Panc1 (cell line): ENCODE data around the gene PEX5L. TPM values are rescaled to one million over a fixed set of nuclear protein-coding genes. Genes with fewer than 3 reads are reported as not detected.

Experiments used
- ATAC-seq: fragments of 200-7000 bp; cut with Tn5 transposase; 2 replicates; pipeline ENCODE4 v1.9.1; 2020; ENCODE audit warnings: mild to moderate bottlenecking, moderate library complexity
- BruUV-seq: library from RNA; stranded (reverse); fragments of 400-500 nt; replicated peaks from 2 replicates; lab custom pipeline; 2021; lab: Mats Ljungman, UMichigan
- CTCF ChIA-PET: fragments of 300-600 bp; sonication (Branson Sonifier 250); formaldehyde crosslinking; loops from one replicate; lab custom pipeline; 2022; ENCODE audit warnings: antibody characterized with exemption; lab: Charles Lee
- POLR2A ChIA-PET: fragments of 300-600 bp; sonication (Branson Sonifier 250); formaldehyde crosslinking; loops from one replicate; lab custom pipeline; 2022; ENCODE audit warnings: antibody characterized with exemption; lab: Charles Lee
- DNase-seq: peaks from one replicate; pipeline ENCODE4 v3.0.0-alpha.2; 2010; ENCODE audit warnings: low read depth, low spot score
- H3K27ac ChIP-seq: 2 replicates; pipeline ENCODE4 v1.5.1; 2011; ENCODE audit warnings: mild to moderate bottlenecking, low read length, inconsistent platforms
- H3K27me3 ChIP-seq: fragments of 200-500 bp; sonication (Bioruptor generic); 2 replicates; pipeline ENCODE4 v1.6.0; 2014; ENCODE audit warnings: low read length, inconsistent platforms; ENCODE audit not compliant: control insufficient read depth, insufficient read depth
- H3K36me3 ChIP-seq: fragments of 200-500 bp; sonication (Bioruptor generic); 2 replicates; pipeline ENCODE4 v1.5.1; 2014; ENCODE audit warnings: inconsistent platforms, mild to moderate bottlenecking, low read length, moderate library complexity; ENCODE audit not compliant: control insufficient read depth, insufficient read depth
- H3K4me1 ChIP-seq: 2 replicates; pipeline ENCODE4 v1.5.1; 2011; ENCODE audit warnings: inconsistent platforms, mild to moderate bottlenecking, low read length, moderate library complexity; ENCODE audit not compliant: control insufficient read depth, insufficient read depth
- H3K4me3 ChIP-seq, 2 experiments: 2 replicates each; pipeline ENCODE4 v1.5.1; 2011 to 2012; ENCODE audit warnings: low read depth in 2 of 2, low read length in 2 of 2, mild to moderate bottlenecking in 2 of 2, inconsistent platforms in 1 of 2, moderate library complexity in 1 of 2
- H3K9me3 ChIP-seq: fragments of 200-500 bp; sonication (Bioruptor generic); 2 replicates; pipeline ENCODE4 v1.5.1; 2014; ENCODE audit warnings: low read depth, mild to moderate bottlenecking, inconsistent platforms, low read length, moderate library complexity; ENCODE audit not compliant: control insufficient read depth, insufficient read depth
- CTCF ChIP-seq: fragments of 450-650 bp; IDR thresholded peaks from 2 replicates; pipeline ENCODE4 v1.5.1; 2017; ENCODE audit warnings: mild to moderate bottlenecking
- POLR2AphosphoS5 ChIP-seq: IDR thresholded peaks from 2 replicates; pipeline ENCODE4 v1.6.1; 2012; ENCODE audit warnings: mild to moderate bottlenecking, low read depth, low read length, moderate library complexity
- REST ChIP-seq, 2 experiments: IDR thresholded peaks; 2 replicates each; pipeline ENCODE4 v1.6.1; 2011 to 2012; ENCODE audit warnings: low read depth in 2 of 2, control low read depth in 1 of 2, low read length in 1 of 2, mild to moderate bottlenecking in 1 of 2, moderate library complexity in 1 of 2; ENCODE audit not compliant: insufficient read depth in 1 of 2
- SIN3A ChIP-seq: IDR thresholded peaks from 2 replicates; pipeline ENCODE4 v1.6.1; 2012; ENCODE audit warnings: low read depth, mild to moderate bottlenecking, low read length, moderate library complexity, borderline replicate concordance; ENCODE audit not compliant: insufficient read depth
- TCF7L2 ChIP-seq: IDR thresholded peaks from 2 replicates; pipeline ENCODE4 v1.6.1; 2011; ENCODE audit warnings: mild to moderate bottlenecking, low read depth, low read length, inconsistent platforms
- in situ Hi-C: cut with HindIII; loops from 2 replicates; pipeline ENCODE4 v1.10.0; 2016; ENCODE audit warnings: low sequenced_read_pairs, low pct_unique_long_range_greater_than_20kb
- intact Hi-C: fragments of 100-400 bp; cut with micrococcal nuclease; formaldehyde crosslinking; loops from one replicate; pipeline ENCODE4 v1.10.0; 2022; ENCODE audit not compliant: unreplicated experiment
- total RNA-seq: library from RNA; stranded (reverse); gene quantifications from one replicate; pipeline ENCODE4 v1.2.1, GENCODE V29; 2021; ENCODE audit not compliant: unreplicated experiment

PEX5L gene
- total RNA-seq, 1 experiment from 2014 or later, result 0.23 TPM

- DNase-seq (no peak), ATAC-seq (no peak)
- Histone ChIP-seq H3K27ac (no peak overlapping the region), H3K9me3 (no peaks in the 10 kb centered on the region), H3K4me1 (no peaks in the 10 kb centered on the region), H3K36me3 (no peaks in the 10 kb centered on the region), H3K4me3 (no peak overlapping the region), H3K27me3 (no peaks in the 10 kb centered on the region; the same call in 1 of the 2 replicates)
- CTCF ChIA-PET, result no interaction called here
- POLR2A ChIA-PET, result interaction anchor here (0.6 kb wide), 1 partner anchor 151 kb away, joined by 3 read pairs; no protein-coding TSS in a partner anchor
- intact Hi-C loops (no loop called here), in situ Hi-C loops (no loop called here)
- no TSS peak for BruUV-seq
- TF ChIP-seq TCF7L2, result no peak
- TF ChIP-seq REST (IDR thresholded peaks at IDR 0.05; ENCODE audit: insufficient read depth in 1 of 2, low read depth in 2 of 2, low read length in 1 of 2), result no peak
- TF ChIP-seq SIN3A, result no peak
- TF ChIP-seq POLR2AphosphoS5, result no peak
- TF ChIP-seq CTCF, result no peak
These were observed 138.7 kb downstream of the PEX5L start for GRCh38 chr3:179898024-179898423.

GRCh38 chr3:179897231-179897630 lies 139.5 kb downstream of the PEX5L start:
- no peaks in the 10 kb centered on the region for H3K36me3 ChIP-seq
- no peak for TF ChIP-seq TCF7L2
- TF ChIP-seq CTCF, result no peak
- no peak for TF ChIP-seq POLR2AphosphoS5
- TF ChIP-seq SIN3A, result no peak
- TF ChIP-seq REST (IDR thresholded peaks at IDR 0.05; ENCODE audit: insufficient read depth in 1 of 2, low read depth in 2 of 2, low read length in 1 of 2), result no peak

More at GRCh38 chr3:179897231-179897630, 139.5 kb downstream of the PEX5L start:
- ChIA-PET CTCF (no interaction called here), POLR2A (no interaction called here)
- intact Hi-C loops, result no loop called here
- in situ Hi-C loops, result no loop called here
- Histone ChIP-seq H3K27ac (no peak overlapping the region), H3K4me3 (no peak overlapping the region), H3K27me3 (no peaks in the 10 kb centered on the region; the same call in 1 of the 2 replicates), H3K4me1 (no peaks in the 10 kb centered on the region), H3K9me3 (no peaks in the 10 kb centered on the region)
- DNase-seq, result no peak
- BruUV-seq, result no TSS peak
- no peak for ATAC-seq
